ENCODE data around the gene PARVB. TPM values are rescaled to one million over a fixed set of nuclear protein-coding genes. Genes with fewer than 3 reads are reported as not detected.

The PARVB gene
- total and polyA plus RNA-seq, 2 donors (not counting 3 experiments of a cell fraction or from before 2014, with no cell fraction given), result 155 to 162 TPM

- Histone ChIP-seq H3K4me1 (ENCODE audit: control insufficient read depth, extremely low read depth, insufficient read depth, low read length) (no peaks in the 10 kb centered on the region), H3K79me2 (ENCODE audit: control insufficient read depth, insufficient read depth, low read length) (no peaks in the 10 kb centered on the region), H3K36me3 (ENCODE audit: control insufficient read depth in 2 of 2, extremely low read depth in 1 of 2, insufficient read depth in 2 of 2, low read length in 2 of 2) (no peaks in the 10 kb centered on the region), H3K9ac (replicated peaks; ENCODE audit: extremely low read depth, insufficient read depth, low read length) (no peak overlapping the region), H2AFZ (ENCODE audit: low read depth, low read length) (no peak overlapping the region), H3K4me3 (replicated peaks in 1 of 3; ENCODE audit: insufficient read depth in 1 of 3, low read depth in 1 of 3, low read length in 3 of 3) (no peak overlapping the region), H3K4me2 (ENCODE audit: insufficient read depth, low read length) (no peak overlapping the region), H3K27me3 (ENCODE audit: control insufficient read depth in 2 of 2, insufficient read depth in 2 of 2, low read length in 2 of 2) (no peaks in the 10 kb centered on the region), H3K9me1 (replicated peaks; ENCODE audit: control insufficient read depth, extremely low read depth, insufficient read depth, low read length) (no peaks in the 10 kb centered on the region), H3K27ac (ENCODE audit: insufficient read depth, low read depth, low read length) (no peak overlapping the region), H3K9me3 (replicated peaks; ENCODE audit: control insufficient read depth, insufficient read depth, low read length) (no peaks in the 10 kb centered on the region), H4K20me1 (replicated peaks; ENCODE audit: control insufficient read depth, extremely low read depth, insufficient read depth, low read length) (no peaks in the 10 kb centered on the region)
- no peak for TF ChIP-seq MYC (IDR thresholded peaks at IDR 0.05; ENCODE audit: low read depth, low read length)
- no peak for TF ChIP-seq EZH2 (IDR thresholded peaks at IDR 0.05; ENCODE audit: borderline replicate concordance, low read depth, low read length, severe bottlenecking)
- TF ChIP-seq JUN (IDR thresholded peaks at IDR 0.05; ENCODE audit: borderline replicate concordance, insufficient read depth, insufficient read length, low read depth), result no peak
- TF ChIP-seq POLR2AphosphoS5 (IDR thresholded peaks at IDR 0.05; ENCODE audit: insufficient read depth, low read depth, low read length), result no peak
- TF ChIP-seq POLR2A (IDR thresholded peaks at IDR 0.05; ENCODE audit: low read depth, low read length), result no peak
- TF ChIP-seq GATA2 (IDR thresholded peaks at IDR 0.05; ENCODE audit: insufficient read depth, insufficient read length, low read depth, low read length), result no peak
- TF ChIP-seq CTCF (IDR thresholded peaks at IDR 0.05; ENCODE audit: extremely low read depth in 1 of 2, insufficient read depth in 1 of 2, low read depth in 1 of 2, low read length in 2 of 2), result no peak
- no peak for TF ChIP-seq MAX (IDR thresholded peaks at IDR 0.05; ENCODE audit: insufficient read depth, insufficient read length)
- no peak for TF ChIP-seq FOS (IDR thresholded peaks at IDR 0.05; ENCODE audit: borderline replicate concordance, insufficient read depth, low read length)
- no peak for FAIRE-seq
- intact Hi-C loops (cut with micrococcal nuclease), result no loop called here
- CTCF ChIA-PET, result no interaction called here
- dilution Hi-C loops (cut with MboI; ENCODE audit: extremely low pct_ligation_motif_present, low sequenced_read_pairs), result no loop called here
- POLR2A ChIA-PET, result no interaction called here
- no TSS peak for BruUV-seq (replicated peaks)
- no peak for DNase-seq (ENCODE audit: low read depth, low spot score)
Observed at GRCh38 chr22:44192816-44193534, 168.9 kb downstream of the PARVB start.

Data from endothelial cell of umbilical vein (primary cell).